ENCODE data around the gene BAIAP3.
"Not testable (repeated sequence)": the region's sequence is repeated elsewhere in the genome, so short reads cannot be mapped to it uniquely, and the experiment has no call there.

The BAIAP3 gene

DNA sequence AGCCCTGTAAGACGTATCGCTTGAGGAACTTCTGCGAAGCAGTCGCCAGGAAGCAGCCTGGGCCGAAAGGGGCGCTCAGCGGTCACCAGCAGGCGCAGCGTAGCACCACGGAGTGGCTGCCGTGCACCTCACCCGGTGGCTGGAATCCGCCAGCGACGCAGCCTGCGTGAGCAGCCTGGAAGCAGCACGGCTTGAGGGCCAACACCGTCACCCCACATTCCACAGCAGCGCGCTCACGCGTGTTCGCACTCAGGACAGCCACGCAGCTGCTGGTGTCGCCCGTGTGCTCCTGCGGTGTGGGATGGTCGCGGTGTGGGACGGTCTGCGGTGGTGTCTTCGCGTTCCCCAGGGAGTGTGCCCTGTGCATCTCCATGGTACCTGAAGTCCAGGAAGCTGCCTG is 14.4 kb upstream of the BAIAP3 start:
- no peak for DNase-seq

DNA sequence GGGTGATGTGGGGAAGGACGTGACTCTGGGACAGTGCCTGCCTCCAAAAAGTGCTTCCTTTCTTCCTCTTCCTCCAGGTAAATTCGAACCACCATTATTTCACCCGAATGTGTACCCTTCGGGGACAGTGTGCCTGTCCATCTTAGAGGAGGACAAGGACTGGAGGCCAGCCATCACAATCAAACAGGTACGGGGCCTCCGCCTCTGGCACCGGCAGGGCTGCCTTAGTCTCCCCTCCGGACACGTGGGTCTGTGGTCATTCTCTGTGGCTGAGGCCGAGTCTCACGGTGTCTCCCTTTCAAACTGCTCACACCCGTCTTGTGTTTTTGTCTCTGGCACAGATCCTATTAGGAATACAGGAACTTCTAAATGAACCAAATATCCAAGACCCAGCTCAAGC is 13.3 kb upstream of the BAIAP3 start:
- DNase-seq = no peak

DNA sequence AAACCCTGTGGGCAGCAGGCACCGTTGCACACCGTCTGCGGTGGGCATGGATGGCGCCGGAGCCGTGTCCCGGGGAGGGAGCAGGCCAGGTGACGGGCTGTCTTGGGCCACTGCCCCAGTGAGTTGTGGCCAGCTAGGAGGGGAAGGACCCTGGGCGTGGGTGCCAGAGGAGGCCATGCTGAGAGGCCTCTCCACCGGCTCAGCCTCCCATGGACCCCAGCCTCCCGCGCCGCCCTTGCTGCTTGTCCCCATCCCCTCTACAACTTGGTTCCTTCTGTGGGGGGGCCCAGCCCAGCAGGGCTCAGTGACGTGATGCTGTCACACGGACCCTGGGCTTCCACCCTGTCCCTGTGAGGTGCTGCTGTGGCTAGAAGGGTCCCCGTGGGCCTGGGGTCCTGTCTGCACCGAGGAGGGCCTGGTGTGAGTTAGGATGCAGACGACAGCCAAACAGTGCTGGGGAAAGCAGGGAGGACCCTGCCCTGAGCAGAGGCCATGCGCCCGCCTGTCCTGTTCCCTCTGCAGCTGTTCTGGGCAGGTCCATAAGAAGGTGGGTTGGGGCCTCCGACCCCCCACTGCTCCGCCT is 12.7 kb upstream of the BAIAP3 start:
- DNase-seq = no peak

DNA sequence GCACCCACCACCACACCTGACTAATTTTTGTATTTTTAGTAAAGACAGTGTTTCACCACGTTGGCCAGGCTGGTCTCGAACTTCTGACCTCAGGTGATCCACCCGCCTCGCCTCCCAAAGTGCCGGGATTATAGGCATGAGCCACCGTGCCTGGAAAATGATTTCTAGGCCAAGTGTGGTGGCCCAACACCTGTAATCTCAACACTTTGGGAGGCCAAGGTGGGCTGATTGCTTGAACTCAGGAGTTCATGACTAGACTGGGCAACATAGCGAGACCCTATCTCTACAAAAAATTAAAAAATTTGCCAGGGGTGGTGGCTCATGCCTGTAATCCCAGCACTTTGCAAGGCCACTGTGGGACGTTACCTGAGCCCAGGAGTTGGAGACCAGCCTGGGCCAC is 11.0 kb upstream of the BAIAP3 start:
- DNase-seq = no peak

DNA sequence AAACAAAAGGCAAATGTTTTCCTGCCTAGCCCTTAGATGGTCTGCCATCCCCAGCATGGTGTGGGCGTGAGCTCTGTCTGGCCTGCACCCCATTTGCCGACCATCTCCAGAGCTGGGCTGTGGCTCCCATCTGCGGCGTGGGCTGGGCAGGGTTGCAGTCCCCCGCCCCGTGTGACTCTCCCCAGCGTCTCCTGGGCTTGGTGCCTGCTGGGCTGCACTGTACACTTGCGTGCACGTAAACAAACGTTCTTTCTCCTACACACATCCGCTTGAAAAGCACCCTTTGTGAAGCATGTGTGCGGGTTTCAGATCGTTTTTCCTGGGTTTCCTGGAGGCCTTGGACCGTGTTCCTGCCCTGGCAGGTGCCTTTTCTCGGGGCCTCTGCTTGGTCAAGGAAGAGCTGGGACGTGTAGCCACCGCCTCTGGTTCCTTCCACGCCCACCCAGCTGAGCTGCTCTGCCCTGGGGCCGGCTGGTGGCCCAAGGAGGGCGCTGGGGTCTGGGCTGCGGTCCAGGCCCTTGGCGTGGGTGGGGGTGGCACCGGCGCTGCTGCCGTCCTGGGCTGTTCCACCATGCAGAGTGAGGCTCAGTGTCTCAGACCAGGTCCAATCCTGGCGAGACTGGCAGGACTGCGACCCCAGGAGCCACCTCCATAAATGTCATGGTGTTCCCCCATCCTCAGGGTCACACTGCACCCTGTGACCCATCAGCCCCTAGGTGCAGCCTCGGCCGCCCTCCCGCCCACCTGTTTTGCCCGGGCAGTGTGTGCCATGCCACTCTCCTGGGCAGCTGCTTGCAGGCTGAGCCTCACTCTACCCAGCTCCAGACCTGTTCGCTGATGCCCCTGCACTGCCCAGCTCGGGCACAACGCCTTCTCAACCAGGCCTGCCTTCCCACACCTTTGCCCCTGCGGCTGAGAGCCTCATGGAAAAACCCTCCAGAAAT is 9.9 kb upstream of the BAIAP3 start:
- DNase-seq = no peak

DNA sequence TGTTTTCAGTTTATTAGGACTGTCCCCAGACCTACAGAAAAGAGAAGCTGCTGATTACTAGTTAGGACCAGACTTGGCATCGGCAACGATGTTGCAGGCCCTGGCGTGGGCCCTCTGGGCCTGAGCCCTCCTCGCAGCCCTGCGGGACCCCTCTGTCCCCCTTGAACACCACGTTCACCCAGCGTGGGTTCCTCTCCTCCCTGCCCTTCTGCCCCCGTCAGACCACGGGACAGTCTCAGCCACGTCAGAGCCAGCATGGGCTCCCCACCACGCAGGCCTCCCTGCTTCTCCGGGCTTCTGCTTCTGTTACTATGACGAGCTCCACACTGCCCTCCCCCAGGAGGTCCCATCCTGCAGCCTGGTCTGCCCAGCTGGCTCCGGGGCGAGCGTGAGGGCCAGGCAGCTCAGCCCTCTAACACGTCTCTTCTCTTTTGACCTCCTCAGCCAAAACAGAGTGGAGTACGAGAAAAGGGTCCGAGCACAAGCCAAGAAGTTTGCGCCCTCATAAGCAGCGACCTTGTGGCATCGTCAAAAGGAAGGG is 9.1 kb upstream of the BAIAP3 start:
- no peak for DNase-seq

DNA sequence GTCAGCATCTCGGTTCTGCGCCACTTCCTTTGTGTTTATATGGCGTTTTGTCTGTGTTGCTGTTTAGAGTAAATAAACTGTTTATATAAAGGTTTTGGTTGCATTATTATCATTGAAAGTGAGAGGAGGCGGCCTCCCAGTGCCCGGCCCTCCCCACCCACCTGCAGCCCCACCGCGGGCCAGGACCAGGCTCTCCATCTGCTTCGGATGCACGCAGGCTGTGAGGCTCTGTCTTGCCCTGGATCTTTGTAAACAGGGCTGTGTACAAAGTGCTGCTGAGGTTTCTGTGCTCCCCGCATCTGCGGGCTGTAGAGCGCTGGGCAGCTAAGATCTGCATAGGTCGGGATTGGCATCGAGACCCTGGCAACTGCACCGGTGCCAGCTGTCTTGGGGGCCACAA is 8.2 kb upstream of the BAIAP3 start:
- no peak for DNase-seq

DNA sequence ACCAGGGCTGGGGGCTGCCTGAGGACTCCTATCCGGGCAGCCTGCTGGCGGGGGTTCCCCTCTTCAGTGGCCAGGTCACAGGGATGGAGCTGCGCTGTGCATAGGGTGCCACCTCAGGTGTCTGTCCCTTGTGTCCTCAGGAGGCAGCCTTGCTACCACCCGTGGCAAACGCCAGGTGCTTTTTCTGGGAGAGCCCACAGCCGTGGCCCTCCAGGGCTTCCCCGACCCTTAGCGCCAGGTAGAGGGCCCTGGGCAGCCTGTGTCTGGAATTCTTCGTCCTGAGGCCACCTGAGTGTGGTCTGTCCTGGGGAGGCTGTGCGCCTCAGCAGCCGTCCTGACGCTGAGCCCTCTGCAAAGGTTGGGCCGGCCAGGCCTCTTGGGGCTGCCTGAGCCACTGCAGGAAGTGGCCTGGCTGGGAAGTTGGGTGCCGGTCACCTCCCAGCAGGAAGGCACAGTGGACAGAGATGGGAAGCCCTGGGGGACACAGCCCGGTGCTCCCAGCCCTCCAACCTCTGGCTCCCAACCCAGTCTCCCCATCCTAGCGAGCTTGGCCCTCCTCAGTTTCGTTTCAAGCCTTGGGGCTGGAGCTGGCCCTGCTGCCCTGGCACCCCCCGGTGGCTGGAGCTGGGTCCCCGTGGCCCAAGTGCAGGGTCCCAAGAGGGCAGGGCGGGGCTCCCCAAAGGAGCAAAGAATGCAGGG is 7.6 kb upstream of the BAIAP3 start:
- DNase-seq = no peak

DNA sequence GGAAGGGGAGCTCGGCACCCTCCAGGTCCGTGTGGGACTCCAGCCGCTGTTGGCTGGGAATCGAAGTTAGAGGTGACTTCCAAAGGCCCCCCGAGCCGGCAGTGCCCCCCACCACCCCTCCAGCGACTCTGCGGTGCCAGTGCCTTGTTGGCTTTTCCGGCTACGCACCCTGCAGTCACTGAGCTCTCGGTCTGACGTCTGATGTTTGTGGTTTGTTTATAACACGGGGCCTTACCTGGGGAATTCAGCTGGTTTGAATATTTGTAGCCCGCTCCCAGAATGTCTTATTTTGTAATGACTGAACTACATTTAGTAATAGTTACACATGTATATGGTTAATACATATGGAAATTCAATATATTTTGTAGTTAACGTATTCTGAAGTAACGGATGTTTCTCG is 7.1 kb upstream of the BAIAP3 start:
- no peak for DNase-seq

DNA sequence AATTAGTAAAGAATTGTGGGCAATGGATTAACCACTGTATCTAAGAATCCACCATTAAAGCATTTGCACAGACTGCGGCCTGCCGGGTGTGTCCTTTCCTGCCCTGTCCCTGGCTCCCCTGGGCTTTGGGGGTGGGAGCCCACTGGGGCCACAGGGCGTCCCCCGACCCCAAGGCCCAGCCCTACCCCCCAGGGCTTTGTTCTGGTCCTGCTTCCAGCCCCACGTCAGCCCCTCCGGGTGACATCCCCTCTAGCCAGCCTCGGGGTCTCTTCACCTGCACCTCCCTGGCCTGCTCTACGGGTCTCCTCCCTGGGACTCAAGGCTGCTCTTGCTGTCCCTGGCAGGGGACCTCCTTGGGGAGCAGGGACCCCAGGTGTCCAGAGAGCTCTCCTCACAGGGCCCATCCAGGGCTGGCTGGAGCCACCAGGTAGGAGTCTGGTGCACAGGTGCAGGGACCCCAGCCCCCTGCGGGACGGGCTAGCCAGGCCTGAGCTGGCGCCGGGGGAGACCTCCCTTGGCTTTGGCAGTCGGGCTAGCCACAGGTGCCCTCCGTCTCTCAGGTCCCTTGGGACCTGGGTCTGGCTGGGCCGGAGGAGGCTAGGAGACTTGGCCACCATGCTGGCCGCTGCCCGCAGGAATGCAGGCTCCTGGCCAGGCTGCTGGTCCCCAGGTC is 6.4 kb upstream of the BAIAP3 start:
- DNase-seq = no peak

DNA sequence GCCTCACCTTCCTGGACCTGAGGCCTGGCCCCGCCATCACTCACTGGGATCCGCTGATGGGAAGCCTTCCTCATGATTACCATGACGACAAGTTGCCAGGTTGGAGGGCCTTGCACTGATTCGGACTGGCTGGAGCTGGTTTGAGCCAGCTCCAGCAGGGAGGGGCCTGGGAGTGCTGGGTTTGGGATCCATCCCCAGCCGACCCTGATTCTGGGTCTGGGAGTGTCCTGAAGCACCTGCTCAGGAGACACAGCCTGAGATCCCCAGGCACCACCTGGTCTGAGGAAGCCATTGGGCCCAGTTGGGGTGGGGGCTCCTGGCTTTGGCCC is 5.9 kb upstream of the BAIAP3 start:
- DNase-seq = no peak

DNA sequence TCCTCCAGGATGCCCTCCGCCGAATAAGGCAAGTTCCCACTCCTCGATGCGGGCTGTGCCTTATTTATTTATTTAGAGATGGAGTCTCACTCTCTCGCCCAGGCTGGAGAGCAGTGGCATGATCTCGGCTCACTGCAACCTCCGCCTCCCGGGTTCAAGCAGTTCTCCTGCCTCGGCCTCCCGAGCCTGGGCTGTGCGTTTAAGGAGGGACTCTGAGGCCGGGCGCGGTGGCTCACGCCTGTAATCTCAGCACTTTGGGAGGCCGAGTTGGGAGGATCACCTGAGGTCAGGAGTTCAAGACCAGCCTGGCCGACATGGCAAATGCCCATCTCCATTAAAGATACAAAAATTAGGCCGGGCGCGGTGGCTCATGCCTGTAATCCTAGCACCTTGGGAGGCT is 5.3 kb upstream of the BAIAP3 start:
- not testable (repeated sequence) for DNase-seq

DNA sequence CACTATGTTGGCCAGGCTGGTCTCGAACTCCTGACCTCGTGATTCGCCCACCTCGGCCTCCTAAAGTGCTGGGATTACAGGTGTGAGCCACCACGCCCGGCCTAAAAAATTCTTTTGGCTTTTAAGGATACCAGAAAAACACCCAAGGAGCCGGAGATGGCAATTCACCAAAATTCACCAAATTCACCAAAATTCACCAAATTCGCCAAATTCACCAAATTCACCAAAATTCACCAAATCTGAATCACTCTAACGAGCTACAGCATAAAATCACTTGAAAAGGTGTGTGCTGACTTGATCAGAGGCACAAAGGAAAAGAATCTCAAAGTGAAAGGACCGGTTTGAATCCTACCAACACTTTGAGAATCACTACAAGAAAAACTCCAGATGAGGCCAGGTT is 4.5 kb upstream of the BAIAP3 start:
- not testable (repeated sequence) for DNase-seq

DNA sequence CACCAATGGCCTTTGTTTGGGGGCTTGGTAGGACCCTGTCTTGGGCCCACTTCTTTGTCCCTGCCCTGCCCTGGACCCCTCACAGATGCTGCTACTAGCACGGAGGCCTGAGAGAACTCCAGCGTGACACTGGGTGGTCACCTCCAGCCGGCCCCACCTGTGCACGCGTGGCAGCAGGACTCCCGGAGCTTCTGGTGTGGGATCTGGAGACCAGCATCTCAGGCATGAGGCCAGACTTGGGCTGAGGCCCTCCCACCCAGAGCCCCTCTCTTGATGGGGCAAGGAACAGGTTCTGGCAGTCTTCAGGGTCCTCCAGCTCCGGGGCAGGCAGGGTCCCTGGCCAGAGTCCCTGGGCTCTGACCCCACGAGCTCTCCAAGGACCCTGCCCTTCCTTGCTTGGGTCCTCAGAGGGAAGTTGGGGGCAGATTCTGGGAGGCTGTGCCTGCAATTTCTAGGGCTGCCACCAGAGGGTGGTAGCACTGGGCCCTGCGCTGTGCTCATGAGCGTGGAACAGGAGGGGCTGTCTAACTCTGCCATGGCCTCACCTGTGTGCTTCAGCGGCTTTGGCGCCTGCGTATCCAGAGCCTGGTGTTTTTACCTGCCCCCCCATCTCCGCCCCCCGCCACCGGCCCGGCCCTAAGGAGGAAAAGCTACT is 3.1 kb upstream of the BAIAP3 start:
- no peak for DNase-seq

DNA sequence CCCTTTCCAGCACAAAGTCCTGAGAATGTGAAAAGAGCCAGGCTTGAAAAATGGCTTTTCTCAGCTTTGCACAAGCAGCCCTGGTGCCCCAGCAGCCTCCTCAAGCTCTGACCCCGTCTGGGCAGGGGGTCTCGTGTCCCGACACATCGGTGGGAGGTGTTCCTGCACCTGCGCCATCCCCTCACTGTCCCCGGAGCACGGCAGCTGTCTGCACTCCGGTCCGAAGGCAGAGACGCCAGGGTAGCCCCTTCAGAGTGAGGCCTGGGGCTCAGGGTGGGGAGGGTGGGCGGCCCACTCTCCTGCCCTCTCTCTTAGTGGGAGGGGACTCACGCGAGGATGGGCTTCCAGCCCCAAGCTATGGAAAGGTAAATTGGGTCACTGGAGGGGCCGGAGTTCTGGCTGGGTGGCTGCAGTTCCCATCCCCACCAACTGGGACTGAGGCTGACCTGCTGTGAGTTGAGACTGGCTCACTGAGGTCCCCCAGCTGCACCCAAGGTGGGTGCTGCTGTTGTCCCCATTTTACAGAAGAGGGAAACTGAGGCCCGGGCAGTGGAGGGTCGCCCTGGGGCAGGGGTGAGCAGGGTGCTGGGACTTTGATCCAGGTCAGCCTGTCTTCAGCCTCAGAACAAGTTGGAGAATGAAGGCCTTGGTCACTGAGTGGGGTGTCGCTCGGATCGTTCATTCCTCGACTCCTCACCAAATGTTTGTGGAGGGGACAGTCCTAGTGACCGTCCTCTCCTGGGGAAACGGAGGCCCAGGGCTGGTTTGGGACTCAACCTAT is 2.3 kb upstream of the BAIAP3 start:
- DNase-seq = no peak

DNA sequence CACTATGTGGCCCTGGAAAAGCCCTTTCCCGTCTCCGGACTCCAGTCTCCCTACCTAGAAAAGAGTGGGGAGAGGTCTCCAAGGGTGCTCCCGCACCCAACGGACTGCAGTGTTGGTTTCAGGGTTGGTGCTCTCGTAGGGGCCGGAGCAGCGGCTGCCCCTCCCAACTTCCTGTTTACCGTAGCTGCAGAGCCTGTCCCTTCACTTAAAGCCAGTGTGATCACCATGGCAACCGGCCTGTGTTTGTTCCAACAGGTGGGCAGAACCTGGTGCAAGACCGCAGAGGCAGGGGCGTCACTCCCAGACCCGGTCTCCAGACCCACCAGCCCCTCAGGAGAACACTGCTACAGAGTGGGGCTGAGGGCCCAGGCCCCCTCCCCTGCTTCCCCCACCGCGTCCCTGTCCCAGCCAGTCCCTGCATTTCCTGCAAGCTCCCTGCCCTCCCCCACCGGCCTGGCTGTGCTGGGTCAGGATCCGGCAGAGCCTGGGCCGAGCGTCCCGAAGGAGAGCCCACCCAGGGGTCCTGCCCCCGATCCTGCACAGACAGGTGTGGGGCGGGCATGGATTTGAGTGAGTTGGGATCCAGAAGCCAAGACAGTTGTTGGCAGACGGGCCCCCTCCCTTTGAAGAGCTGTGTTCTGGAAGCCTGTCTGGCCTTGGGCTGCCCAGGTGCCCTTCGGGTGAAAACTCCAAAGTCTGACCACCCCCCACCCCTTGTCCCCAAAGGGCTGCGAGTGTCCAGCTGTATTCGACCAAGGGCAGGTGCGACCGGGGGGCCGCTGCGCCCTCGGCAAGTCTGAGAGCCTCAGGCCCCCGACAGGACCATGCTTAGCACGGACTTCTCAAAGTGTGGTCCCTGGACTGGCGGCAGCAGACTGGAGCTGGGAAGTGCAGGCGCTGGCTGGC is 1.5 kb upstream of the BAIAP3 start:
- DNase-seq = peak; percentile 26

DNA sequence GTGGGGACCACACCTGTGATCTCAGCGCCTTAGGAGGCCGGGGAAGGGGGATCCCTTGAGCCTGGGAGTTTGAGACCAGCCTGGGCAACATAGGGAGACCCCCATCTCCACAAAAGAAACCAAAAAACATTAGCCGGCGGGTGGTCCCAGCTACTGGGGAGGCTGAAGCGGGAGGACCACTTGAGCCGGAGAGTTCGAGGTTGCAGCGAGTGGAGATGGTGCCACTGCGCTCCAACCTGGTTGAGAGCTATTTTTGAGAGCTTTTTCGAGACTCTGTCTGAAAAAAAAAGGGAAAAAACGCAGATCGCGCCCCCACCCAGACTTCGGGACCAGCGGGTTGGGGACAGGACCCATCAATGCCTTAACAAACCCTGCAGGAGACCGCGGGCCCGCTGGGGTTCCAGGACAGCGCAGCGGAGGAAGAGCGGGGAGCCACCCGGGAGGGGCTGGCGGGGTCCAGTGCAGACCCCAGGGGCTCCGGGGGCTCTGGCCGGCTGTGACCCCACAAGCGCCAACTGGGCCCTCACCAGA is 762 bp upstream of the BAIAP3 start:
- no peak for DNase-seq

DNA sequence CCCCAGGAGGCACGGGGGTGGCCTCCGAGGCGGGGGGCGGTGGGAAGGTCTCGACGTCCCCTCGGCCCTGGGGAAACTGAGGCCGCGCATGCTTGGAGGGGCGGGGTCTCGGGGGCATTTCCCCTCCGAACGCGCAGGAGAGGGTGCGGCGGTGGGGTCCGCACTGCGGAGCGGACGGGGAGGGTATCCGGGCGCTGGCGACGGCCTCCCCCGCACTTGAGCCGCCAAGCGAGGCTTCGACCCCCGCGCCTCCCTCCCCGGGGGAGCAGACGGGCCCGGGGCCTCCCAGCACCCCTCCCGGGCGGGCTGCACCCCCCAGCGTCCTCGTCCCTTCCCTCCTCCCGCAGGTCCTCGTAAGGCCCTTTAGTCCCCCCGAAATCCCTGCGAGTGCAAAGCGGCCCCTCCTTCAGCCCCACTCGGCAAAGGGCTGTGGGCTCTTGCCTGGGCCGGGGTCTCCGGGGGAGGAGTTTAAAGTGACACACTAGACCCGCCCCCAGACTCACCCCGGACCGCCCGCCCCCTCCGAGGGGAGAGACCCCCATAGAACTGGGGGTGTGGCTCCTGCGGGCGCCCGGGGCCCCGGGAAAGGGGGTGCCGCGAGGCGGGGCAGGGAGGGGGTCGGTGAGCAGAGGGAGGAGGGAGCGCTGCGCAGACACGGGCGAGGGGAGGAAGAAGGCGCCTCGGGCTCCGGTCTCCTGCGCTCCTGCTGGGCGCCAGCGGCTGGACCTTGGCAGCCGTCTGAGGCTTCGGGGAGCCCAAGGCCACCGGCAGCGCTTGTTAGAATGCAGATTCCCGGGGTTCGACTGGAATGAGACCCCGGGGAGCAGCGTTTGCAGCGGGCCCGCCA is 632 bp downstream of the BAIAP3 start:
- DNase-seq = no peak

DNA sequence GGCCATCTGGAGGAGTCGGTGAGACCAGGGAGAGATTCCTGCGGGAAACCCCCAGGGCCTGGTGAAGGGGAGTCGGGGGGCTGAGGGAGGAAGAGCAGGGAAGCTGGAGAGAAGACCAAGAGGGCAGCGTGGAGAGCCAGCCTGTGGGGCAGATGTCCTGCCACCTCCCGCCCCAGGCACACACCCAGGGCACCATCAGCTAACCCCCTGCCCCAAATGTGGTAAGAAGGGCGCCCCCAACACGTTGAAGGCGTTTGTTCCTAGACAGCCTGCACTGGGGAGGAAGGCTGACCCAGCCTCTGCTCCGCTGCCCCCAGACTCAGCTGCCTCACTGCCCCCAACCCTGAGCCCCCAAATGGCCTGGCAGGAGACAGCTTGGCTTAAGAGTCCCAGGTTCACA is 1.3 kb downstream of the BAIAP3 start:
- no peak for DNase-seq

Measured in suppressor macrophage treated with lipopolysaccharide for 4 hours (primary cell).